B cell (primary cell): ENCODE results near the gene CDH16. TPM values are rescaled to one million over a fixed set of nuclear protein-coding genes. Genes with fewer than 3 reads are reported as not detected.

ENCODE experiments used
- ATAC-seq: fragments of 200-7000 bp; cut with Tn5 transposase; one replicate; pipeline ENCODE4 v1.10.0; 2021; ENCODE audit warnings: low read depth, mild to moderate bottlenecking, moderate number of reproducible peaks, moderate library complexity
- CTCF ChIA-PET: fragments of 350-600 bp; sonication (Branson Sonifier 250); formaldehyde crosslinking; loops from one replicate; lab custom pipeline; 2021; ENCODE audit warnings: antibody characterized with exemption, inconsistent platforms; lab: Charles Lee
- POLR2A ChIA-PET: fragments of 350-600 bp; sonication (Branson Sonifier 250); formaldehyde crosslinking; loops from one replicate; lab custom pipeline; 2021; ENCODE audit warnings: antibody characterized with exemption; lab: Charles Lee
- DNase-seq: peaks from one replicate; pipeline ENCODE4 v3.0.0; 2013
- H2AFZ ChIP-seq: 2 replicates; pipeline ENCODE4 v1.6.1; 2012; ENCODE audit warnings: mild to moderate bottlenecking, low read depth, low read length; ENCODE audit not compliant: insufficient read depth, poor library complexity, severe bottlenecking
- H3K27ac ChIP-seq, 2 donors: 1 replicate in 1 of 2; 2 replicates in 1 of 2; pipeline ENCODE4 v1.5.1; 2012 to 2013; ENCODE audit warnings: low read length in 2 of 2, mild to moderate bottlenecking in 2 of 2, moderate library complexity in 1 of 2
- H3K27me3 ChIP-seq, 4 experiments: fragments of 200-600 bp in 1 of 4; sonication (generic) in 1 of 4; replicated peaks in 1 of 4; 1 replicate in 2 of 4; 2 replicates in 2 of 4; pipeline versions ENCODE4 v1.6.1 to v1.7.0; 2013 to 2016; ENCODE audit warnings: low read length in 3 of 4, mild to moderate bottlenecking in 2 of 4, mixed read lengths in 1 of 4, moderate library complexity in 1 of 4; ENCODE audit not compliant: insufficient read depth in 4 of 4, control insufficient read depth in 3 of 4; ENCODE audit errors: control extremely low read depth in 1 of 4
- H3K36me3 ChIP-seq, 2 experiments: replicated peaks in 1 of 2; 1 replicate in 1 of 2; 2 replicates in 1 of 2; pipeline versions ENCODE4 v1.6.1 to v1.7.1; 2013; ENCODE audit warnings: low read length in 1 of 2; ENCODE audit not compliant: insufficient read depth in 2 of 2, control insufficient read depth in 1 of 2; ENCODE audit errors: control extremely low read depth in 1 of 2, extremely low read depth in 1 of 2
- H3K4me1 ChIP-seq, 2 donors: fragments of 200-600 bp in 1 of 2; sonication (generic) in 1 of 2; 1 replicate in 1 of 2; 2 replicates in 1 of 2; pipeline versions ENCODE4 v1.5.1 to v1.6.1; 2013 to 2017; ENCODE audit warnings: low read length in 2 of 2; ENCODE audit not compliant: control insufficient read depth in 2 of 2, insufficient read depth in 2 of 2
- H3K4me2 ChIP-seq: replicated peaks from 2 replicates; pipeline ENCODE3; 2012; ENCODE audit warnings: mild to moderate bottlenecking, low read depth, low read length; ENCODE audit not compliant: poor library complexity, severe bottlenecking
- H3K4me3 ChIP-seq, 5 experiments: fragments of 200-600 bp in 1 of 5; sonication (generic) in 1 of 5; 1 replicate in 3 of 5; 2 replicates in 2 of 5; pipeline versions ENCODE4 v1.5.1 to v1.7.0; 2011 to 2016; ENCODE audit warnings: low read length in 4 of 5, mild to moderate bottlenecking in 4 of 5, low read depth in 2 of 5, control low read depth in 1 of 5, moderate library complexity in 1 of 5; ENCODE audit not compliant: insufficient read depth in 1 of 5; ENCODE audit errors: control extremely low read depth in 1 of 5, extremely low read depth in 1 of 5
- H3K79me2 ChIP-seq: fragments of 200-600 bp; sonication (generic); one replicate; pipeline ENCODE4 v1.6.0; 2016; ENCODE audit warnings: low read length; ENCODE audit not compliant: control insufficient read depth, insufficient read depth
- H3K9ac ChIP-seq: fragments of 200-600 bp; sonication (generic); 2 replicates; pipeline ENCODE4 v1.6.1; 2017; ENCODE audit warnings: mild to moderate bottlenecking, low read length, moderate library complexity
- H3K9me3 ChIP-seq, 3 donors: one replicate each; pipeline versions ENCODE4 v1.6.1 to v1.7.1; 2013; ENCODE audit warnings: low read length in 2 of 3; ENCODE audit not compliant: control insufficient read depth in 2 of 3, insufficient read depth in 1 of 3; ENCODE audit errors: control extremely low read depth in 1 of 3
- H4K20me1 ChIP-seq: 2 replicates; pipeline ENCODE4 v1.6.0; 2012; ENCODE audit warnings: mild to moderate bottlenecking, low read length; ENCODE audit not compliant: insufficient read depth, control insufficient read depth, poor library complexity, severe bottlenecking
- H3K27ac Mint-ChIP-seq: one replicate; pipeline ENCODE4 v1.8.0; 2021; ENCODE audit warnings: mixed read lengths
- H3K27me3 Mint-ChIP-seq: one replicate; pipeline ENCODE4 v1.8.0; 2021; ENCODE audit warnings: mixed read lengths
- H3K4me1 Mint-ChIP-seq: one replicate; pipeline ENCODE4 v1.8.0; 2021; ENCODE audit warnings: mixed read lengths
- H3K4me3 Mint-ChIP-seq: one replicate; pipeline ENCODE4 v1.8.0; 2021; ENCODE audit warnings: mixed read lengths
- H3K9me3 Mint-ChIP-seq: one replicate; pipeline ENCODE4 v1.8.0; 2022; ENCODE audit warnings: mixed read lengths; ENCODE audit not compliant: insufficient read depth
- EZH2 ChIP-seq: IDR thresholded peaks from 2 replicates; pipeline ENCODE4 v1.6.1; 2012; ENCODE audit warnings: borderline replicate concordance, low read depth, mild to moderate bottlenecking, moderate library complexity, low read length; ENCODE audit not compliant: insufficient read depth, poor library complexity, severe bottlenecking
- WGBS: methylation state at CpG from one replicate; pipeline ENCODE4 v1.1.5; 2013; ENCODE audit warnings: missing lambda C conversion rate; ENCODE audit not compliant: insufficient coverage; 5-methylcytosine and 5-hydroxymethylcytosine counted together
- intact Hi-C: fragments of 100-400 bp; cut with micrococcal nuclease; formaldehyde crosslinking; loops from one replicate; pipeline ENCODE4 v1.10.0; 2022
- polyA plus RNA-seq: library from polyadenylated mRNA; depleted of rRNA; stranded (reverse); fragments of >200 nt; gene quantifications from 2 replicates; pipeline ENCODE4 v1.2.3, GENCODE V29; 2012
- total RNA-seq, 2 donors: library from RNA; stranded (reverse); fragments of 120-200 nt in 1 of 2; gene quantifications; 1 replicate in 1 of 2; 2 replicates in 1 of 2; pipeline versions ENCODE4 v1.2.3 to v1.2.4, GENCODE V29; 2013 to 2022
- TF ChIP-seq, protein P1 (sequence below): fragments of 200-600 bp; IDR thresholded peaks from one replicate; pipeline ENCODE4 v1.8.0; 2022; ENCODE audit warnings: antibody characterized with exemption, mild to moderate bottlenecking

CDH16 gene
- total and polyA plus RNA-seq, 2 donors (not counting 1 experiment from before 2014, with no cell fraction given), result not detected

DNA sequence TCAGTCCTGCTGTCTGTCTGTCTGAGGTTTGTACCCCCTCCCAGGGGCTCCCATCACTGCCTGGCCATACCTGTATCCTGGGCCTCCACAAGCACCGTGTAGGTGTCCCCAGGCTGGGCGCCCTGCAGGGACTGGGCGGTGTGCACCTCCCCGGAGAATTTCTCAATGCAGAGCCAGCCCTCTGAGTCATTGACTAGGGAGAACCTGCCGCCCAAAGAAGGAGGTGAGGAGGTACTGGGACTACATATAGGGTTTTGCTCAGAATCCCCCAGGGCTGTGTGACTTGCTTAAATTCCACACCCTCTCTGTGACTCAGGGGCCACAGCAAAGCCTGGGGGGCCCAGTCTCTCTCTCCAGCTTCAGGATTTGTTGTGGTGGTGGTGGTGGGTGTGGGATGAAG lies 7.6 kb downstream of the CDH16 start:
- H3K4me1 Mint-ChIP-seq, result no peaks in the 10 kb centered on the region
- Histone ChIP-seq H3K9me3 (no peaks in the 10 kb centered on the region), H3K9ac (no peak overlapping the region), H3K36me3 (no peaks in the 10 kb centered on the region), H3K4me1 (no peaks in the 10 kb centered on the region), H4K20me1 (no peaks in the 10 kb centered on the region), H3K4me3 (no peak overlapping the region), H3K27ac (no peak overlapping the region), H3K27me3 (no peaks in the 10 kb centered on the region), H3K79me2 (no peaks in the 10 kb centered on the region), H3K4me2 (no peak overlapping the region), H2AFZ (no peak overlapping the region)
- DNase-seq (no peak), ATAC-seq (no peak)
- H3K27ac Mint-ChIP-seq, result no peak overlapping the region
- no peaks in the 10 kb centered on the region for H3K9me3 Mint-ChIP-seq
- peaks cover 2% of the 10 kb centered on the region for H3K27me3 Mint-ChIP-seq
- intact Hi-C loops, result no loop called here
- ChIA-PET POLR2A (no interaction called here), CTCF (no interaction called here)
- TF ChIP-seq EZH2, result no peak
- TF ChIP-seq, protein P1, sequence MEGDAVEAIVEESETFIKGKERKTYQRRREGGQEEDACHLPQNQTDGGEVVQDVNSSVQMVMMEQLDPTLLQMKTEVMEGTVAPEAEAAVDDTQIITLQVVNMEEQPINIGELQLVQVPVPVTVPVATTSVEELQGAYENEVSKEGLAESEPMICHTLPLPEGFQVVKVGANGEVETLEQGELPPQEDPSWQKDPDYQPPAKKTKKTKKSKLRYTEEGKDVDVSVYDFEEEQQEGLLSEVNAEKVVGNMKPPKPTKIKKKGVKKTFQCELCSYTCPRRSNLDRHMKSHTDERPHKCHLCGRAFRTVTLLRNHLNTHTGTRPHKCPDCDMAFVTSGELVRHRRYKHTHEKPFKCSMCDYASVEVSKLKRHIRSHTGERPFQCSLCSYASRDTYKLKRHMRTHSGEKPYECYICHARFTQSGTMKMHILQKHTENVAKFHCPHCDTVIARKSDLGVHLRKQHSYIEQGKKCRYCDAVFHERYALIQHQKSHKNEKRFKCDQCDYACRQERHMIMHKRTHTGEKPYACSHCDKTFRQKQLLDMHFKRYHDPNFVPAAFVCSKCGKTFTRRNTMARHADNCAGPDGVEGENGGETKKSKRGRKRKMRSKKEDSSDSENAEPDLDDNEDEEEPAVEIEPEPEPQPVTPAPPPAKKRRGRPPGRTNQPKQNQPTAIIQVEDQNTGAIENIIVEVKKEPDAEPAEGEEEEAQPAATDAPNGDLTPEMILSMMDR, result no peak
- WGBS, result 87% methylated on average over 5 of the region's 5 CpGs
- H3K4me3 Mint-ChIP-seq, result no peak overlapping the region

DNA sequence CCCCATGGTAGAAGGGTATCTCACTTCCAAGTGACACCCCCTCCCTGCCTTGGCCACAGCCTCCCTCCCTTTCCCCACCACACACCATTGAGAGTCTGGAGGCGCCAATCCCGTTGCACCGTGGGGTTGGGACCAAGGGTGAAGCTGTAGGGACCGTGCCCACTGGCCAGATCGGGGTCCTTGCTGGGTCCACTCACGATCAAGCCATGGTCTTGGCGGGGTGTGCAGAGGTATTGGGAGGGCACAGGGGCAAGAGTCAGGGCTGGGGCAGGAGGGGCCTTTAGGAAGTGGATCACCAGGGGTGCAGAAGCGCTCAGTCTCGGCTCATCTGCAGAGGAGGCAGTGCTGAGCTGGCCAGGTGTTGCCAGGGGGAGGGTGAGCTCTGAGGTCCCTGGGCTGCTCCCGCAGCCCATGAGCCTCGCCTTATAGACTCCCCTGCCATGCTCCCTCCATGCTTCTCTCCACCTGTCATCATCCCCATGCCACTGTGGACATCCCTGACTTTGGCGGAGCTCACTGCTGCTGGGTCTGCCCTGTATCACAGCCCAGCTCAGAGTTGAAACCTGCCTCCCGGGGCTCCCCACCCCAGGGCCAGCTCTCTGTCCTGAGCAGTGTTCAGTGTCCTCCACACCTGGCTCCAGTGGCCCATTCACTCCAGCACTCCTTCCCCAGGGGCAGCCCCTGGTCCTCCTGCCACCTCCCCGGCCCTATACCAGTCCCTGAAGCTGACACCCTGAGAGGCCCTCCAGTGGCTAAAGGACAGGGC lies 8.3 kb downstream of the CDH16 start:
- no peaks in the 10 kb centered on the region for H3K9me3 Mint-ChIP-seq
- H3K36me3 ChIP-seq, result no peaks in the 10 kb centered on the region
- H3K9me3 ChIP-seq, result no peaks in the 10 kb centered on the region
- H4K20me1 ChIP-seq, result no peaks in the 10 kb centered on the region
- H3K79me2 ChIP-seq, result no peaks in the 10 kb centered on the region
- no peak overlapping the region for H3K27ac Mint-ChIP-seq
- no peak overlapping the region for H2AFZ ChIP-seq
- no peaks in the 10 kb centered on the region for H3K4me1 ChIP-seq
- no peaks in the 10 kb centered on the region for H3K27me3 Mint-ChIP-seq
- ChIA-PET CTCF (no interaction called here), POLR2A (no interaction called here)
- ATAC-seq (no peak), DNase-seq (no peak)
- H3K4me2 ChIP-seq, result no peak overlapping the region
- H3K4me1 Mint-ChIP-seq, result no peaks in the 10 kb centered on the region
- H3K4me3 Mint-ChIP-seq, result no peak overlapping the region
- H3K27me3 ChIP-seq, result no peaks in the 10 kb centered on the region
- H3K27ac ChIP-seq, result no peak overlapping the region
- WGBS, result 85% methylated on average over 14 of the region's 14 CpGs
- no peak overlapping the region for H3K4me3 ChIP-seq
- TF ChIP-seq EZH2, result no peak
- TF ChIP-seq, protein P1, result no peak
- H3K9ac ChIP-seq, result no peak overlapping the region
- intact Hi-C loops, result no loop called here
